Measurements from ENCODE around the gene ZNF442.
"Not testable (repeated sequence)": the region's sequence is repeated elsewhere in the genome, so short reads cannot be mapped to it uniquely, and the experiment has no call there.

GRCh38 chr19:12391148-12391547 lies 25.7 kb upstream of the ZNF442 start:
- TF ChIP-seq POLR2A (IDR thresholded peaks at IDR 0.05; ENCODE audit: borderline replicate concordance, extremely low read depth, insufficient read depth, insufficient read length); CTCF (IDR thresholded peaks at IDR 0.05 in 2 of 3, conservative IDR thresholded peaks at IDR 0.05 in 1 of 3; ENCODE audit: borderline replicate concordance in 1 of 3, insufficient read depth in 1 of 3, low read depth in 2 of 3, low read length in 2 of 3): not testable (repeated sequence)

All from HCT116 (cell line).